Suprapubic skin (tissue), 4 donors: Measurements from ENCODE around the gene MAD1L1. TPM values are rescaled to one million over a fixed set of nuclear protein-coding genes. Genes with fewer than 3 reads are reported as not detected.
A peak's percentile ranks its signal among the peaks of the same experiment; 100 is the strongest.

Experiments
- DNase-seq, 2 donors: peaks; one replicate each; pipeline ENCODE4 v3.0.0-alpha.2; 2019; ENCODE audit warnings: low spot score in 2 of 2
- H3K27ac ChIP-seq: fragments of 200-600 bp; sonication (generic); one replicate; pipeline ENCODE4 v1.5.1; 2019
- H3K27me3 ChIP-seq: fragments of 200-600 bp; sonication (generic); one replicate; pipeline ENCODE4 v1.5.1; 2019
- H3K36me3 ChIP-seq: fragments of 200-600 bp; sonication (generic); one replicate; pipeline ENCODE4 v1.5.1; 2019
- H3K4me1 ChIP-seq: fragments of 200-600 bp; sonication (generic); one replicate; pipeline ENCODE4 v1.5.1; 2019
- H3K4me3 ChIP-seq: fragments of 200-600 bp; sonication (generic); one replicate; pipeline ENCODE4 v1.5.1; 2019; ENCODE audit warnings: mild to moderate bottlenecking
- H3K9me3 ChIP-seq: fragments of 200-600 bp; sonication (generic); one replicate; pipeline ENCODE4 v1.5.1; 2019
- EP300 ChIP-seq: sonication (generic); formaldehyde crosslinking; IDR thresholded peaks from one replicate; pipeline ENCODE4 v1.6.1; 2017; ENCODE audit warnings: antibody characterized with exemption
- POLR2A ChIP-seq, 2 donors: fragments of 450-650 bp; IDR thresholded peaks; one replicate each; pipeline ENCODE4 v1.6.1; 2017; ENCODE audit warnings: antibody characterized with exemption in 2 of 2, mild to moderate bottlenecking in 2 of 2, moderate library complexity in 2 of 2
- POLR2AphosphoS5 ChIP-seq, 3 donors: sonication (generic); formaldehyde crosslinking; IDR thresholded peaks; one replicate each; pipeline ENCODE4 v1.6.1; 2017; ENCODE audit warnings: antibody characterized with exemption in 3 of 3
- WGBS: methylation state at CpG from one replicate; pipeline ENCODE4 v1.1.5; 2018; 5-methylcytosine and 5-hydroxymethylcytosine counted together
- total RNA-seq, 4 donors: library from RNA; depleted of rRNA; stranded (reverse); fragments of >200 nt; gene quantifications; one replicate each; pipeline ENCODE4 v1.1.0, GENCODE V29; 2016
- TF ChIP-seq, protein P1 (sequence below), 2 donors: fragments of 200-600 bp in 1 of 2; fragments of 450-650 bp in 1 of 2; sonication (generic) in 1 of 2; IDR thresholded peaks; one replicate each; pipeline ENCODE4 v1.5.1; 2016 to 2019; ENCODE audit warnings: antibody characterized with exemption in 2 of 2, mild to moderate bottlenecking in 1 of 2, moderate library complexity in 1 of 2

The MAD1L1 gene
- total RNA-seq: 10 to 100 TPM; 53.2 to 69.8 (median 62.2) TPM

DNA sequence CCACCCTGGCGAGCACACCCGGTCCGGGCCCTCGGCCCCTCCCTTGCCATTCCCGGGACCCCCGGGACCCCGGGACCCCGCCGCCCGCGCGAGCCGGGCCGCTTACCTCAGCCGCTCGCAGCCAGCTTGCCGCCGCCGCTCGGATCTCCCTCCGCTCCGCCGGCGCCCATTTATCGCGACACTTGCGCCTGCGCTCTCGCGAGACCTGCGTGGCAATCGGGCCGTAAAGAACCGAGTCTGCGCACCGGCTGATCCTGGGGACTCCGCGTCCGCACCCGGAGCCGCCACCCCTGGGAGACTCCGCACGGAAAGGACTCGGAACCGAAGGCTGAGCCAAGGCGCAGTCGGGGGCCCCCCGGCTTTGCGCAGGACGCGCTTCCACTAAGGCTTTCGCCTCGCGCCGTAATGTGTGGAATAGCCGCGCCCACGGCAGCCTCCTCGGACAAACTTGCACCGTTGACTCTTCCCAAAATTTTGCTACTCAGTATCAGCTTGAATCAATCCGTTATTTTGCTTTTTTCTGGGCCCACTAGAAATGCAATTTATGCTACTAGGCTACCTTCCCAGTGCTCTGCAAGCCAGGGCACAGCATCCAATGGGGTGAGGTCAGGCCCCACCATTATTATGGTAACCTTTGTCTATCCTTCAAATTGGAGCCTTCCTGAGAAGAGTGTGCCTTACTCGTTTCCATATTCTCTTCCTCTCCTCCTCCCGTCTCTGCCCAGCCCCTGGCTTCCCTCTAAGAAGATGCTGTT lies at the start of gene MAD1L1:
Gene MAD1L1, minus strand, starts transcription at position 180 of the 755 bp plus-strand sequence. CDS start 2,812 bp downstream, outside the sequence.
- Histone ChIP-seq H3K4me1 (peaks cover 29% of the 10 kb centered on the region), H3K27me3 (no peaks in the 10 kb centered on the region), H3K36me3 (peaks cover 25% of the 10 kb centered on the region), H3K9me3 (no peaks in the 10 kb centered on the region), H3K27ac (peak within 1 kb of the TSS; percentile 20), H3K4me3 (peak within 1 kb of the TSS; percentile 58)
- TF ChIP-seq POLR2AphosphoS5 (IDR thresholded peaks at IDR 0.05): peak in 1 of 3 donors; percentile 83
- TF ChIP-seq, protein P1, sequence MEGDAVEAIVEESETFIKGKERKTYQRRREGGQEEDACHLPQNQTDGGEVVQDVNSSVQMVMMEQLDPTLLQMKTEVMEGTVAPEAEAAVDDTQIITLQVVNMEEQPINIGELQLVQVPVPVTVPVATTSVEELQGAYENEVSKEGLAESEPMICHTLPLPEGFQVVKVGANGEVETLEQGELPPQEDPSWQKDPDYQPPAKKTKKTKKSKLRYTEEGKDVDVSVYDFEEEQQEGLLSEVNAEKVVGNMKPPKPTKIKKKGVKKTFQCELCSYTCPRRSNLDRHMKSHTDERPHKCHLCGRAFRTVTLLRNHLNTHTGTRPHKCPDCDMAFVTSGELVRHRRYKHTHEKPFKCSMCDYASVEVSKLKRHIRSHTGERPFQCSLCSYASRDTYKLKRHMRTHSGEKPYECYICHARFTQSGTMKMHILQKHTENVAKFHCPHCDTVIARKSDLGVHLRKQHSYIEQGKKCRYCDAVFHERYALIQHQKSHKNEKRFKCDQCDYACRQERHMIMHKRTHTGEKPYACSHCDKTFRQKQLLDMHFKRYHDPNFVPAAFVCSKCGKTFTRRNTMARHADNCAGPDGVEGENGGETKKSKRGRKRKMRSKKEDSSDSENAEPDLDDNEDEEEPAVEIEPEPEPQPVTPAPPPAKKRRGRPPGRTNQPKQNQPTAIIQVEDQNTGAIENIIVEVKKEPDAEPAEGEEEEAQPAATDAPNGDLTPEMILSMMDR (IDR thresholded peaks at IDR 0.05): no peak
- DNase-seq: peak; percentile 92 to 94
- under 1% methylated on average over 27 of the region's 63 CpGs for WGBS

DNA sequence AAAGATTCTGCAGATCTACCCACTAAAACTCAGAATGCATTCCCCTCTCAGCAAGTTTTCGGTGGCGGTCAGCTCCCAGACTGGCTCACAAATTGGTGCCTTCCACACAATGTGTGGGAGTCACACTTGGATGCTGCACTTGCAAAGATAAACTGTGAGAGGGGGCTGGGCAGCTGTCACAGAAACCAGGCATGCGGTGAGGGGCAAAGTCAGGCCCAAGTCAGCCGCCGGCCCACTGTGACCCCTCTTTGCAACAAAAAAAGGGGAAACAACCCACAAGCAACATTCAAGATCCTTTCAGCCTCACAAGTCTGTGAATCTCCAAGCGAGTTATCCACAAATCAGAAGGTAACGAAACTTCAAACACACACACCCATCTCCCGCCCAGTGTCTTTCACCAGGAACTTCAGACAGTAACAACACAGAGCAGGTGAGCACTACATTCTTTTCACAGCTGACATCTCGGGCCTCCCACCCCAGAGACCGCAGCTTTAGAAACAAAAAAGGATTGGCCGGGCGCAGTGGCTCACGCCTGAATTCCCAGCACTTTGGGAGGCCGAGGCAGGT lies 49.5 kb upstream of the MAD1L1 start:
- no peaks in the 10 kb centered on the region for H3K27me3 ChIP-seq
- WGBS: 86% methylated on average over 14 of the region's 14 CpGs
- no peak overlapping the region for H3K4me3 ChIP-seq
- H3K27ac ChIP-seq: no peak overlapping the region
- H3K9me3 ChIP-seq: no peaks in the 10 kb centered on the region
- TF ChIP-seq EP300 (no peak), POLR2AphosphoS5 (IDR thresholded peaks at IDR 0.05) (no peak), POLR2A (IDR thresholded peaks at IDR 0.05) (no peak)
- TF ChIP-seq, protein P1 (IDR thresholded peaks at IDR 0.05): no peak
- peaks cover 12% of the 10 kb centered on the region for H3K4me1 ChIP-seq
- peaks cover 2% of the 10 kb centered on the region for H3K36me3 ChIP-seq
- DNase-seq: no peak

DNA sequence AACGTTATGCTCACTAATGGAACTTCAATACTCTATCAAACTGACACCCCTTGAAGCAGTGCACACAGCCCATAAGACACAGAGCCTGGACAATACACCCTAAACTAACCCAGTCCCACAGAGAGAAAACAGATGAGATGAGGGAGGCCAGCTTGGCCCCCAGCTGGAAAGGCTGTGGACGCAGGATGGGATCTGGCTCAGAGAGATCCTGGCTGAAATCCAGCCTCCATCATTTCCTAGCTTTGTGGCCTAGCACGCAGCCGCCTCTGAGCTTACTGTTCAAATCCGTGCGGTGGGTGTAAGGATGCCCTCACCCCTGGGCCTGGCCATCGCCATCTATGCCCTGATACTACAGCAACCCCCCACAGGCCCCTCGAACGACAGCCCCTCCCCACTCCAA lies 48.8 kb upstream of the MAD1L1 start:
- WGBS: 51% methylated on average over 6 of the region's 9 CpGs
- no peak for DNase-seq
- Histone ChIP-seq H3K4me1 (peaks cover 12% of the 10 kb centered on the region), H3K9me3 (no peaks in the 10 kb centered on the region), H3K27ac (no peak overlapping the region), H3K36me3 (peaks cover 7% of the 10 kb centered on the region), H3K27me3 (no peaks in the 10 kb centered on the region), H3K4me3 (no peak overlapping the region)
- TF ChIP-seq, protein P1 (IDR thresholded peaks at IDR 0.05): no peak
- TF ChIP-seq EP300 (no peak), POLR2A (IDR thresholded peaks at IDR 0.05) (no peak), POLR2AphosphoS5 (IDR thresholded peaks at IDR 0.05) (no peak)

DNA sequence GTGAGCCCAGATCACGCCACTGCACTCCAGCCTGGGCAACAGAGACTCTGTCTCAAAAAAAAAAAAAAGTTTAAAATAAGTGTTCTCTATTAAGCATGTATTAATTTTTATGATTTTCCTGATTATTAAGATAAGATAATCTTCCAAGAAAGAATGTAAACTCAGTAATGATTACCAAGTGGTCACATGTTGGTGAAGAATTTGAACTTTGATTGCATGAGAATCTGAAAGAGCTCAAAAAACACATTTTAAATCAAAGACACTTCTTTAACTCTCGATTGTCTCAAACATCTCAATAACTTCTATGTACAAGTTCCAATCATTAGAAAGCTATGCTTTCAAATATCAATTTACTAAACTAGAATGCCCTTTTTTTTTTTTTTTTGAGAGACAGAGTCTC lies 47.7 kb upstream of the MAD1L1 start:
- WGBS: 86% methylated on average over 2 of the region's 2 CpGs
- no peak for DNase-seq
- Histone ChIP-seq H3K4me1 (peaks cover 12% of the 10 kb centered on the region), H3K4me3 (no peak overlapping the region), H3K27me3 (no peaks in the 10 kb centered on the region), H3K27ac (no peak overlapping the region), H3K9me3 (no peaks in the 10 kb centered on the region), H3K36me3 (peaks cover 12% of the 10 kb centered on the region)
- TF ChIP-seq EP300: no peak
- TF ChIP-seq, protein P1 (IDR thresholded peaks at IDR 0.05): no peak
- TF ChIP-seq POLR2A (IDR thresholded peaks at IDR 0.05): no peak
- TF ChIP-seq POLR2AphosphoS5 (IDR thresholded peaks at IDR 0.05): no peak

DNA sequence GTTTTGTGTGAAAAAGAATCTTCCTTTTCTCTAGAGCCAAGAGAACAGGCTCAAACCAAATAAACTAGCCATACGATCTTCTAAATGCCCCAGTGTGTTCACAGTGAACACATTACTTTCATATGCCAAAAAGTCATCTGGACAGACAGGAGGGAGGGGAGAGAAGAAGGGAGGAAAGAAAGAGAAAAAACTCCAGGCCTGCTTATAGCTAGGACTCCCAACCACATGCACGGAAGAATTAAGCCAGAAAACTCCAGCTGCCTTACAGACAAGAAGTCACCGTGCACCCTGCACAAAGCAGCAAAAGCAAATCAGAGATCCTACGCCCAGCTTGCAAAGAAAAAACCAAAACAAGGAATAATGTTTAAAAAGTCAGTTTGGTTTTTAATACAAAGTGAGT lies 47.2 kb upstream of the MAD1L1 start:
- TF ChIP-seq EP300: no peak
- TF ChIP-seq POLR2A (IDR thresholded peaks at IDR 0.05): no peak
- TF ChIP-seq, protein P1 (IDR thresholded peaks at IDR 0.05): no peak
- TF ChIP-seq POLR2AphosphoS5 (IDR thresholded peaks at IDR 0.05): no peak
- no peak overlapping the region for H3K27ac ChIP-seq

More for the DNA sequence above, 47.2 kb upstream of the MAD1L1 start:
- no peak overlapping the region for H3K4me3 ChIP-seq
- peaks cover 15% of the 10 kb centered on the region for H3K36me3 ChIP-seq
- H3K27me3 ChIP-seq: no peaks in the 10 kb centered on the region
- no peak for DNase-seq
- 65% methylated on average over 4 of the region's 4 CpGs for WGBS
- no peaks in the 10 kb centered on the region for H3K9me3 ChIP-seq
- H3K4me1 ChIP-seq: peaks cover 12% of the 10 kb centered on the region
